HG03378 (cell line): ENCODE data around the gene AADAT.
"Not testable (repeated sequence)": the region's sequence is repeated elsewhere in the genome, so short reads cannot be mapped to it uniquely, and the experiment has no call there.

Experiments
- ATAC-seq: cut with Tn5 transposase; IDR thresholded peaks from one replicate; pipeline ENCODE4 v1.9.1; 2021; ENCODE audit warnings: mild to moderate bottlenecking, moderate library complexity; ENCODE audit not compliant: unreplicated experiment

The AADAT gene

DNA sequence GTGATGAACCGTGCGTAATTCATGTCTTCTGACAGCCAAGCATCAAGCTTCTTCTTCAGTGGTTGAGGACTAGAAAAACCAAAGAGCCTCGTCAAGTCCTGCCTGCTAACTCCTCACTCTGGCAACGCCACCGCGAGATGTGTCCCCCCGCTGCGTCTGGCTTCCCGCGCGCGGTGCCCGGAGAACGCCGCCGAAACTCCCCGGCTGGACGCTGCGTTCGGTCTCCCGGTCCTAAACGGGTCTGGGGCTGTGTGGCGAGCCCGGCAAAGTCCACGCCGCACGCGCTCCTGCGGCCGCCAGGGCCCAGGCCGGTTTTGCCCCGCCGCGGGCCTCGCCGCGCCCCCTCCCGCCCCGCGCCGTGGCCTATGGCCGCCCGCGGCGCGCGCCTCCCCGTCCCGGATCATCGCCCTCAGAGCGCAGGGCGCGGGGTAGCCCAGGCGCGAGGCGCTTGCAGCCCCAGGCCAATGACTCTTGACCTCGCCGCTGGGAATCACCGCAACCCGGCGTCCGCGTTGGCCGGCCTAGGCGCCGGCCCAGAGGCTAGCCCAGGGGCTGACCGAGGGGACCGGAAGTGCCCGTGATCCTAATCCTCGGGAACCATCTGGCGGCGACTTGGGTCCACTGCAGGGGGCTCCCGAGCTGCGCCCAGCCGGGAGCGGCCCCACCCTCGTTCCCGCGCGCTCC, at the start of gene AADAT:
TSS of gene AADAT (minus strand) at position 289 of the 684 bp plus-strand sequence. CDS start at position 23, 266 bp downstream.
- peak; percentile 81 for ATAC-seq

DNA sequence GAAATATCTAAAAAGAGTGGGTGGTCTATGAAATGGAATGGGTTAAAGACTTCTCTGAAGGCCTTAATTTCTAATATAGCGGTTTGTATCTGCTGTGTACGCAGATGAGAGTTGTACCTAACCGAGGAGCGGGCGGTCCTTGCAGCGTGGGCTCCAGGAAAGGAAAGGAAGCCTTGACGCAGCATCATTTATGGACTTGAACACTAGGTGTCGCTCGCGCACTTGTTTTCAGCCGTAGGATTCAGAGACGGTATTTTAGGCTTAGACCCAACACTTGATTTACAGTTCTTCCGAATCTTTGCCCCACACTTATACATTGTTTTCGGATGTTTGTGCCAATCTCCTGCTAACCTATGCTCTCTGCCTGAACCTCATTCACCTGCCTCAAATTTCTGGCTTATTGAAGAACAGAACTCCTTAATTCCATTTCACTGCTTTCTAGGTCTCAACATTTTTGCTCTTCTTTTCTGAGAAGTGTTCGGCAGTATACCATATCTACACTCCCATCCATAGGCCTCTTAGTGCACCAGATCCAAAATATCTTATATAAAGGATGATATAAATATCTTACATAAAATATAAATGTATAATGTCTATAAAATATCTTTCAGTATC, 48.9 kb upstream of the AADAT start:
- peak; percentile 95 for ATAC-seq

DNA sequence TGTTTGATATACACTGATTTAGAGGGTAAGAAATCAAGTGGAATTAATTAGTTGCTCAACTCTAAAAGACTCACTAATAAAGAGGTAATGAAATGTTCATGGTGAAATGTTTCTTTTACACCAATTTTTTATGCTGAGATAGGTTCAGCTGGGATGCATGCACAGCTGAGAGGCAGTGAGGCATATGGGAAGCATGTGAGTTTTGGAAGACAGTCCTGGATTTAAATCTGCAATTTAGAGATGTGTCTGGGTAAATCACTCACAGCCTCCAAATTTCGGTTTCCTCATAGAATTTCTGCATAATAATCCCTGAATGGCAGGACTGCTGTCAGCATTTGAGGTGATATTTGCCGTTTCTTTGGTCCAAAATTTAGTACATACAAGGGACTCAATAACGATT, 48.2 kb upstream of the AADAT start:
- ATAC-seq: no peak

DNA sequence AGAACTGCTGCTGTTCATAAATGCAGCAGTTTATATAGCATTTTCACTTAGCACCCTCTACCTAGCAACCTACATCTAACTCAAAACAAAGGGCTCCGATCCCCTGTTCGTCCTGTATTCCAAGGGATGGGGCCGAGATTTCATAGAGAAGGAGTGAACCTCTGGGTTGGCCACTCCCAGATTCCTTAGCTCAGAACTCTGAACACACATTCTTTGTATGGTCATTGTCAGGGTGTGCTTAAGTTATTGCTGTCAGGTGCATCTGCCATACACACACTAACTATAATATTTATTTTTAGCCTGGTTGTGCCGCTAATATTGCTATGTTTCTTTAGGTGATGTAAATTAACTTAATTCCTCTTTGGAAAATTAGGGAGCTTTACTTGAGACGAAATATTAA, 47.7 kb upstream of the AADAT start:
- no peak for ATAC-seq

DNA sequence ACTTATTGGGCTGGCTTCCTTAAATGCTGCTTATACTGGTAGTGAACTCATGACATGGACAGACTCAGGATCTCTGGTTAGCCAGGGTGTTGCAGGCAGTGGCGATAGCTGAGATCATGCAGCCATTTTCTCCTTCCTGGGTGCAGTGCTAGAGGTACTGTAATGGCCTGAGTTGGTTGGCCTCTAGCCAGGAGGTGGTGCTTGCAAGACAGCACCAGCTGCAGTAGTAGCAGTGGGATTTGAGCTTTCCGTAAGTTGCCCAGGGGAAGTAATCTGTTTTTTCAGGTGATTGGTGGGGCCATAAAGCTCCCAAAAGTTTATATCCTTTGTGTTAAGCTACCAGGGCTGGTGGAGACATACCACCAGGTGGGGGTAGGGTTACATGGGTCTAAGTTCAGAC, 45.1 kb upstream of the AADAT start:
- ATAC-seq: no peak

DNA sequence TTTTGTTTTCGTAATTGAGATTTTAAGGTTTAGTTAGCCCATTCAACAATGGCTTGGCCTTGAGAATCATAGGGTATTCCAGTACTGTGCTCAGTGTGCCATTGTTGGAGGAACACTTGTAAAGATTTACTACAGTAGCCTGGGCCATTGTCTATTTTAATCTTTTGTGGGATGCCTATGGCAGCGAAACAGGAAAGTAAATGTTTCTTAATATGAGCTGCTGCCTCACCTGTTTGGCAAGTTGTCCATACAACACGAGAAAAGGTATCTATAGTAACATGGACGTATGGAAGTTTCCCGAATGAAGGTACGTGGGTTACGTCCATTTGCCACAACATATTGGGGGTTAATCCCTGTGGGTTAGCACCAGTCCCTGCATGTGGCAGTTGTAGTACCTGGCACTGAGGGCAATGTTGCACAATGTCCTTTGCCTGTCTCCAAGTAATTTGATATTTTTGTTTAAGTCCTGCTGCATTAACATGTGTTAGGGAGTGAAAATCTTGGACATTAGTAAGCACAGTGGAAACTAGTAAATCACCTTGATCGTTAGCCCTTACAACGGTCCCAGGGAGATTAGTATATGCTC, 38.6 kb upstream of the AADAT start:
- ATAC-seq: no peak

DNA sequence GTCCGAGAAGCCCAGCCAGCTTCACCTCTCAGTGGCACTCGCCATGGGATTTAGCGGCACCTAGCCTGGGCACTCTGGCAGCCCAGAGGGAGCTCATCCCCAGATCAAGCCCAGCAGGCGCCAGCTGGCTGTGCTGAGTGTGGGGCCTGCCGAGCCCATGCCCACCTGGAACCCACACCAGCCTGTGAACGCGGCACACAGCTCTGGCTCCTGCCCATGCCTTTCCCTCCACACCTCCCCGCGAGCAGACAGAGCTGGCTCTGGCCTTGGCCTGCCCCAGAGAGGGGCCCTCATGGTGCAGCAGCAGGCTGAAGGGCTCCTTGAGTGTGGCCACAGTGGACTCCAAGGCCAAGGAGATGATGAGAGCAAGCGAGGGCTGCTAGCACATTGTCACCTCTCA, 38.0 kb upstream of the AADAT start:
- no peak for ATAC-seq

DNA sequence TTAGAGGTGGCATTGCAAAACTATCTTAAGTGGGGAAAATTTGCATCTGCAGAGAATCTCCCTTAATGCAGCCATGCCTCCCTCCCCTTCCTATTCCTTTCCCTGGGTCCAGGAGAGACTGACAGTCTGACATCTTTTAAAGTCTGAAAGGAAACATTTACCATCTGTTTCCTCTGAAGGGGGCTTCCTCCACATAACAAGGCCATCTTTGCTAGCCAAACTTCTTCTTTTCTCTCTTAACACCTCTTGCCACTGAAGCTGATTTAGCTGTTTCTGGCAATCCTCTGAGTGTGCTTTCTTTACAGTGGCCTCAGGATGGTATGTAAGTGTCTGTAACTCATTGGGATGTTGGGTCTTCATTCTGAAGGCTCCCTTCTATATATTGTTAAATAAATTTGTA, 34.6 kb upstream of the AADAT start:
- ATAC-seq: no peak

DNA sequence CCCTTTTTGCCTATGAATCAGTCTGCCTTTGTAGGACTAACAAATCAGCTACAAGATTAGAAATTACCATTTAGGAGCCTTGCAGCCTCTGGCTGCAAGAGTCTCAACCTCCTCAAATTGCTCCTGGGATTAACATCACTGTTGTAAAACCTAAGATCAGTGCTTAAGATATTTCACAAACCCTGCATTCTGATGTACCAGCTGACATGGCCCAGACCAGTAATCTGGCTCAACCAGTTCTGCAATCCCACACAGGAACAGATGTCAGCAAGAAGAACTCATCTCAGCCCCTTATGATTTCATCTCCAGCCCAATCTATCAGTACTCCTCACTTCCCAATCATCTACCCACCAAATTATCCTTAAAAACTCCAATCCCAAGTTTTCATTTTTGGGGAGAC, 32.5 kb upstream of the AADAT start:
- ATAC-seq: no peak

DNA sequence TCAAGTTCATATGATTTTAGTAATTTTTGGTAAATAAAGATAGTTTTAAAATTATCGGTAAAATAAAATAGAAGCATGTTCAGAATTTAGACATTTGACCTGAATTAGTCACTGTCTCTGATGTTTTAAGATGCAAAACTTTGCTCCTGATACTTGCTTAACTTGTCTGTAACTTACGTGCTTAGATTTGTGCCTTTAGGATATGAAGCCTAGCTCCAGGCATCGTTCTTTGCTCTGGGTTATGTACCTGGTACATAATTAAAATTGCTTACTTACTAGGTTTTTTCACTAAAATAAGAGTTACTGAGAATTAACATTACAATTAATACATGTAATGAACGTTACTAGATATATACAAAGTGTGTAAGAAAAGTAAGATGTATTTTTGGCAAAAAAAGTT, 24.9 kb upstream of the AADAT start:
- no peak for ATAC-seq

DNA sequence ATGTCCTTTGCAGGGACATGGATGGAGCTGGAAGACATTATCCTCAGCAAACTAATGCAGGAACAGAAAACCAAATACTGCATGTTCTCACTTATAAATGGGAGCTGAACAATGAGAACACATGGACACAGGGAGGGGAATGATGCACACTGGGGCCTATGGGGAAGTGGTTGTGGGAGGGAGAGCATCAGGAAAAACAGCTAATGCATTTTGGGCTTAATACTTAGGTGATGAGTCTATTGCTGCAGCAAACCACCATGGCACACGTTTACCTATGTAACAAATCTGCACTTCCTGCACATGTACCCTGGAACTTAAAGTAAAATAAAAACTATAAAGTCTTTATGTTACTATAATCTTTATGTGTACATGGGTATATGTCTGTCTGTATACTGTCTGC, 24.4 kb upstream of the AADAT start:
- not testable (repeated sequence) for ATAC-seq

DNA sequence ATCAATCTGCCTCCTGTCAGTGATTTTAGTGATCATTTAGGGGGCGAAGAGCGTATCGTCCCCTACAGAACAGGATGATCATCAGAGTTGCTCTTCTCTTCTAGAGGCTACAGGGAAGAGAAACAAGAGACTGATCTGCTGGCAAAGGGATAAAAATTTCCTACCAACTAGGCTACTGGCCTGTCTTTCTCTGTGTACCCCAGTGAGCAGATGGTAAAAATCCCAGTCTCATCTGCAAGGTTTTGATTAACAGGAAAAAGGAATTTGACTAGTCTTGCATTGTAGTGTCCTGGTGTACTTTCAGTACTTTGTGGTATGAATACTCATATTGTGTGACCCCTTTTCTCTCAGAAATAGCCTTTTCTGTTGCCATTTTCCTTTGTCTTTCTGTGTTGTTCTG, 21.8 kb upstream of the AADAT start:
- no peak for ATAC-seq

DNA sequence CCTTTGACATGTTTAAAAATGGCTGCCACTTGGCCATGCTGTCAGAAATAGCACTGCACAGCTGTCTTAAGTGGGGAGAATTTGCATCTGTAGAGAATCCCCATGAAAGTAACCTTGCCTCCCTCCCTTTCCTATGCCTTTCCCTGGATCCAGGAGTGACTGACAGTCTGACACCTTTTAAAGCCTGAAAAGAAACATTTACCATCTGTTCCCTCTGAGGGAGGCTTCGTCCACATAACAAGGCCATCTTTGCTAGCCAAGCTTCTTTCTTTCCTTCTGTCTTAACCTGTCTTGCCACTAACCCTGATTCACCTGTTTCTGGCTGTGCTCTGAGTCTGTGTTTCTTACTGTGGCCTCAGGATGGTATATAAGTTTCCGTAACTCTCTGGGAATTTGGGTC, 21.3 kb upstream of the AADAT start:
- ATAC-seq: no peak

DNA sequence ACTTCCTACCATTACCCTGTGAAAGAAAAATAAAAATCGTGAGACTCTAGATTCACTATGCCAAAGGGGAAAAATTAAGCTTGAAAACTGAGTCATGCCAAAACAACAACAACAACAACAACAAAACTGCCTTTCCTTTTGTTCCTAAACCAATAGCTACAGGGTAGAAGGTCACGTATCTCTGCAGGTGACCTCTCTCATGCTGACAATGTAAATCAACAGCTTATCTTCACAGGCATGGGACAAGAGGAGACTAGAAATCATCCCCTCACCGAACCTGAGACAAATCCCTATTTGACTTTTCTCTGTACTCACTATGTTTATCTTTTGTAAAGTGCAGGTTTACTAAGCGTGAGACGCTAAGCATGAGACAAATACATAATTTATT, 20.5 kb upstream of the AADAT start:
- ATAC-seq: no peak

DNA sequence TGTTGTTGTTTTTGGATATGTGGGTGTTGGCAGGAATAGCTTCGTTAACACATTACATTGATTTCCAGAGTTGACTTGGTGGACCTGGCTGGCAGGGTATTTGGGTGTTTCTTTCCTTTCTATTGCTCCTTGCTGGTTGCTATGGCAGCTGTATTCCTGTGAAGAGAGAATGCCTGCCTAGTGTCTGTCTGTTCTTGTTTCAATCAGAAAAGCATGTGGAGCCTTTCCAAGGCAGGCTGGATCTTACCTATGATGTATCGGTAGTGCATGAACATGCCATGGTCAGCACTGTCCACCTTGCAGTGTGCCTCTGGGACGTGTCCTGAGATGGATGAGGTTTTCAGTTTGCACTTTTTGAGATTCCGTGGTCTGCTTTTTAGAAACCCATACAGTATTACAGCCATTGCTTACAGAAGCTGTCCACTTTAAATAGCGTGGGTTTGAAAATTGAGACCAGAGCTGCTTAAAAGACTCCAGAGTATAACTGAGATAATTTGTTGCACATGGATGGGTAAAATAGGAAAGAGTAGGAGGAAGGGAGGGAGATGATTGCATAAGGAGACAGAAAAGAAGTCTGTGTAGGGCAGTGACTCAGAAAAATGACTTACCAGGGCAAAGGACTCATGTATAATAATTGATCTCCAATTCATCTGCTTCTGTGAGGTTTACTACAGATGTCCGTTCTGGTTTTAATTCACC, 20.0 kb upstream of the AADAT start:
- no peak for ATAC-seq

DNA sequence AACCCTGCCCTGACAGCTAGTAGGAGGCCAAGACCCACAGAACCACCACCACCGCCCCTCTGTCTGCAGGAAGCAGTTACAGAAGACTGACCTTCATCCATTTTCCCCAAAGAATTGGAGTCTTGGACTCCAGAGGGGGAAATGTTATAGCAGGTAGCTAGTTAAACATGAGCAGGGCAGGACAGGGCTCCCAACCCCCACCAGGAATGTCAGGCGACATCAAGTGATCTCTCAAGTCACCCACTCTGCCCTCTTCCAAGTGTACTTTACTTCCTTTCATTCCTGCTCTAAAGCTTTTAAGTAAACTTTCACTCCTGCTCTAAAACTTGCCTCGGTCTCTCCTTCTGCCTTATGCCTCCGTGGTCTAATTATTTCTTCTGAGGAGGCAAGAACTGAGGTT, 17.1 kb upstream of the AADAT start:
- ATAC-seq: no peak

DNA sequence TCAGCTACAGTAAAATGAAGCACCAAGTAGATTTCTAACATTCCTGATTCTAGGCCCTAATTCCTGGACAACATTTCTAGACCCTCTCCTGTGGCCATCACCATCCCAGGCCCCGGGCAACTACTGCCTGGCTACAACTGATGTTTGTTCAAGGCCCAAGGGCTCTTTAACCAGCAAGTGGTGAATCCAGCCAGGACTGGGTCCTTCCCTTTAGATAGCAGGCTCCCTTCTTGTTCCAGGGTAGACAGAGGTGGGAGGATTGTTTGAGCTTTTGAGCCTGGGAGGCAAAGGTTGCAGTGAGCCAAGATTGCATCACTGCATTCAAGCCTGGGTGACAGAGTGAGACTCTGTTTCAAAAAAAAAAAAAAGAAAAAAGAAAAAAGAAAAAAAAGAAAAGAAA, 12.7 kb upstream of the AADAT start:
- ATAC-seq: no peak

DNA sequence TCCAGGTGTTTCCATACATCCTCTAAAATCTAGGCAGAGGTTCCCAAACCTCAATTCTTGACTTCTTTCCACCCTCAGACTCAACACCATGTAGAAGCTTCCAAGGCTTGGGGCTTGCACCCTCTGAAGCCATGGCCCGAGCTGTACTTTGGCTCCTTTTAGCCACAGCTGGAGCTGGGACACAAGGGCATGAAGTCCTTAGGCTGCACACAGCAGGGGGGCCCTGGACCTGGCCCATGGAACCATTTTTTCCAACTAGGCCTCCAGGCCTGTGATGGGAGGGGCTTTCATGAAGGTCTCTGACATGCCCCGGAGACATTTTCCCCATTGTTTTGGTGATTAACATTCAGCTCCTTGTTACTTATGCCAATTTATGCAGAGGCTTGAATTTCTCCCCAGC, 8.4 kb upstream of the AADAT start:
- not testable (repeated sequence) for ATAC-seq

DNA sequence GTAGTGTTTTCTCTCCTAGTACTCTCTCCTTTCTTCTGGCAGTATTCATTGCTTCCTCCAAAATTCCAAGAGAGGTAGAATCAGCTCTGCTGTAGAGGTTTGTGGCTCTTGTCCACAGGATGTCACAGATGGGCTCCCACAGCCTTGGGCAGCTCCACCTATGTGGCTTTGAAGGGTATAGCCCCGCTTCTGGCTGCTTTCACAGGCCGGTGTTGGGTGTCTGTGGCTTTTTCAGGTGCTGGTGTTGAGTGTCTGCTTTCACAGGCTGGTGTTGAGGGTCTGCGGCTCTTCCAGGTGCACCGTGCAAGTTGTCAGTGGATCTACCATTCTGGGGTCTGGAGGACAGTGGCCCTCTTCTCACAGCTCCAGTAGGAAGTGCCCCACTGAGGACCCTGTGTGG, 7.9 kb upstream of the AADAT start:
- no peak for ATAC-seq

DNA sequence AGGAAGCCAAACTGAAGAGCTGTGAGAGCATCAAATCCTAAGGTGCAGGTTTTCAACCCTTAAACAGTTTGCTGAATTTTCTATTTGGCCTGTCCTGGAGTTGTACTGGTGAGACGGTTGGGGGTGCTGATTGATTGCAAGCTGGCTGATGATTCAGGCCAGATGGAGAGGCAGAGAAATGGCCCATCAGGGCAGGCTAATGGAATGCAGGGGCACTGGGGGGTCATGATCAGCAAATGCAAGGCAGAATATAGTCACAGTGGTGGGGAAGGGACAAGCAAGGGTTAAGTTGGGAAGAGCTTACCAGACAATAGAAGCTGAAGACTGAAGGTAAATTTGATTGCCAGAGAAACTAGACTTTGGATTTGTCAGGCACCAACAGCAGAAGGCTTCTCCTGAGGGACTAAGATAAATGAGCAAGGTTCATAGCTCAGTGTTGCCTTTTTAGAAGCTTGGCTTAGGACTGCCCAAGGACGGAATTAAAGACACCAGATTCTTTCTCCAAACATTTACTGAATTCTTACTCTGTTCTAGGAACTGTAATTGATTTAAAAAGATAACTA, 4.3 kb upstream of the AADAT start:
- ATAC-seq: no peak

DNA sequence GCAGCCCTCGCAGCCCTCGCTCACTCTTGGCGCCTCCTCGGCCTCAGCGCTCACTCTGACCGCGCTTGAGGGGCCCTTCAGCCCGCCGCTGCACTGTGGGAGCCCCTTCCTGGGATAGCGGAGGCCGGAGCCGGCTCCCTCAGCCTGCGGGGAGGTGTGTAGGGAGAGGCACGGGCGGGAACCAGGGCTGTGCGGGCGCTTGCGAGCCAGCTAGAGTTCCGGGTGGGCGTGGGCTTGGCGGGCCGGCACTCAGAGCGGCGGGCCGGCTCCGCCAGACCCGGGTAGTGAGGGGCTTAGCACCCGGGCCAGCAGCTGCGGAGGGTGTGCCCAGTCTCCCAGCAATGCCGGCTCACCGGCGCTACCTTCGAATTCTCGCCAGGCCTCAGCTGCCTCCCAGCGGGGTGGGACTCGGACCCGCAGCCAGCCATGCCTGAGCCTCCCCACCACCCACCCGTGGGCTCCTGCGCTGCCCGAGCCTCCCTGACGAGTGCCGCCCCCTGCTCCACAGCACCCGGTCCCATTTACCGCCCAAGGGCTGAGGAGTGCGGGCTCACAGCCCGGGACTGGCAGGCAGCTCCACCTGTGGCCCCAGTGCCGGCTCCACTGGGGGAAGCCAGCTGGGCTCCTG, 1.4 kb upstream of the AADAT start:
- ATAC-seq: no peak
